Measurements from ENCODE around the gene ANKRD13D. TPM values are rescaled to one million over a fixed set of nuclear protein-coding genes. Genes with fewer than 3 reads are reported as not detected.

Gene ANKRD13D
- total RNA-seq, 1 donor from 2014 or later = 76.0 TPM

- H3K4me1 Mint-ChIP-seq (ENCODE audit: low read depth) = peaks cover 5% of the 10 kb centered on the region
- no peak overlapping the region for H3K4me3 Mint-ChIP-seq (ENCODE audit: low read depth)
- no peak overlapping the region for H3K27ac Mint-ChIP-seq
- no peaks in the 10 kb centered on the region for H3K9me3 Mint-ChIP-seq (ENCODE audit: low read depth)
- H3K36me3 Mint-ChIP-seq (ENCODE audit: insufficient read depth) = no peaks in the 10 kb centered on the region
- DNase-seq (ENCODE audit: low spot score, unreplicated experiment) = no peak
- H3K27me3 Mint-ChIP-seq = no peaks in the 10 kb centered on the region
- TF ChIP-seq CTCF (IDR thresholded peaks at IDR 0.05; ENCODE audit: unreplicated experiment) = no peak
Measured at GRCh38 chr11:67313125-67313890, 24.2 kb downstream of the ANKRD13D start.

- no peak overlapping the region for H3K27ac Mint-ChIP-seq
- no peak overlapping the region for H3K4me3 Mint-ChIP-seq (ENCODE audit: low read depth)
- TF ChIP-seq CTCF (IDR thresholded peaks at IDR 0.05; ENCODE audit: unreplicated experiment) = no peak
Measured at GRCh38 chr11:67314218-67314617, 25.1 kb downstream of the ANKRD13D start.

GRCh38 chr11:67315325-67315909, 26.3 kb downstream of the ANKRD13D start:
- Mint-ChIP-seq H3K4me1 (ENCODE audit: low read depth) (peaks cover 11% of the 10 kb centered on the region), H3K9me3 (ENCODE audit: low read depth) (no peaks in the 10 kb centered on the region), H3K27me3 (no peaks in the 10 kb centered on the region), H3K4me3 (ENCODE audit: low read depth) (peak overlapping the region; percentile 17), H3K36me3 (ENCODE audit: insufficient read depth) (no peaks in the 10 kb centered on the region), H3K27ac (no peak overlapping the region)
- no peak for TF ChIP-seq CTCF (IDR thresholded peaks at IDR 0.05; ENCODE audit: unreplicated experiment)
- DNase-seq (ENCODE audit: low spot score, unreplicated experiment) = no peak

More at GRCh38 chr11:67314218-67314617, 25.1 kb downstream of the ANKRD13D start:
- Mint-ChIP-seq H3K27me3 (no peaks in the 10 kb centered on the region), H3K4me1 (ENCODE audit: low read depth) (peaks cover 11% of the 10 kb centered on the region), H3K36me3 (ENCODE audit: insufficient read depth) (no peaks in the 10 kb centered on the region), H3K9me3 (ENCODE audit: low read depth) (no peaks in the 10 kb centered on the region)
- DNase-seq (ENCODE audit: low spot score, unreplicated experiment) = no peak

- Mint-ChIP-seq H3K36me3 (ENCODE audit: insufficient read depth) (no peaks in the 10 kb centered on the region), H3K4me3 (ENCODE audit: low read depth) (peak overlapping the region; percentile 96), H3K27me3 (no peaks in the 10 kb centered on the region), H3K9me3 (ENCODE audit: low read depth) (no peaks in the 10 kb centered on the region), H3K4me1 (ENCODE audit: low read depth) (peaks cover 11% of the 10 kb centered on the region), H3K27ac (peak overlapping the region; percentile 96)
- no peak for TF ChIP-seq CTCF (IDR thresholded peaks at IDR 0.05; ENCODE audit: unreplicated experiment)
- no peak for DNase-seq (ENCODE audit: low spot score, unreplicated experiment)
Measured at GRCh38 chr11:67316882-67317204, 27.7 kb downstream of the ANKRD13D start.

GRCh38 chr11:67317205-67317887, 28.2 kb downstream of the ANKRD13D start:
- Mint-ChIP-seq H3K4me1 (ENCODE audit: low read depth) (peaks cover 11% of the 10 kb centered on the region), H3K27ac (peak overlapping the region; percentile 96), H3K9me3 (ENCODE audit: low read depth) (no peaks in the 10 kb centered on the region), H3K27me3 (no peaks in the 10 kb centered on the region), H3K4me3 (ENCODE audit: low read depth) (peak overlapping the region; percentile 96), H3K36me3 (ENCODE audit: insufficient read depth) (no peaks in the 10 kb centered on the region)
- DNase-seq (ENCODE audit: low spot score, unreplicated experiment) = peak; percentile 99
- TF ChIP-seq CTCF (IDR thresholded peaks at IDR 0.05; ENCODE audit: unreplicated experiment) = peak; percentile 92

Measured in progenitor cell of endocrine pancreas (in vitro differentiated cells).